GM21737 (cell line): Measurements from ENCODE around the gene ADGRL3.

Source experiments
- ATAC-seq: cut with Tn5 transposase; IDR thresholded peaks from one replicate; pipeline ENCODE4 v1.9.1; 2021; ENCODE audit warnings: mild to moderate bottlenecking, moderate library complexity; ENCODE audit not compliant: unreplicated experiment

ADGRL3 gene

DNA sequence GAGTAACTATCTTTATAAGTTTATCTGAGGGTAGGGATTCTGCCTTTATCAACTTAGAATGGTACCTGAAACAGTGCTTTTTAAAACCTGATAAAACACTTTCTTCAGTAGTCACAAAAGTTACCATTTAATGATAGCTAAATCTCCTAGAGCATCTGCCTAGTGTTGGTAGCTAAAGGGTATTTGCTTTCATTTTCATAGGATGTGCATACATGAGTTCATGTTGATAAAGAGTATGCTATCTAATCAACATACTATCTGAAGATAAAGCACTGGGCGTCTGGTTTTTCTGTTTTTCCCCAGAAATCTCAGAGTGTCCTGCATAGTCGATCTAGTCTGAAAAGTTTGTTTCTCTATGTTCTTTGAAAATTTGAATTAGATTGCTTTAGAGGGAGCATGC is 75.1 kb downstream of the ADGRL3 start:
- ATAC-seq = no peak

GRCh38 chr4:61276029-61276428 is 75.9 kb downstream of the ADGRL3 start:
- ATAC-seq = no peak

DNA sequence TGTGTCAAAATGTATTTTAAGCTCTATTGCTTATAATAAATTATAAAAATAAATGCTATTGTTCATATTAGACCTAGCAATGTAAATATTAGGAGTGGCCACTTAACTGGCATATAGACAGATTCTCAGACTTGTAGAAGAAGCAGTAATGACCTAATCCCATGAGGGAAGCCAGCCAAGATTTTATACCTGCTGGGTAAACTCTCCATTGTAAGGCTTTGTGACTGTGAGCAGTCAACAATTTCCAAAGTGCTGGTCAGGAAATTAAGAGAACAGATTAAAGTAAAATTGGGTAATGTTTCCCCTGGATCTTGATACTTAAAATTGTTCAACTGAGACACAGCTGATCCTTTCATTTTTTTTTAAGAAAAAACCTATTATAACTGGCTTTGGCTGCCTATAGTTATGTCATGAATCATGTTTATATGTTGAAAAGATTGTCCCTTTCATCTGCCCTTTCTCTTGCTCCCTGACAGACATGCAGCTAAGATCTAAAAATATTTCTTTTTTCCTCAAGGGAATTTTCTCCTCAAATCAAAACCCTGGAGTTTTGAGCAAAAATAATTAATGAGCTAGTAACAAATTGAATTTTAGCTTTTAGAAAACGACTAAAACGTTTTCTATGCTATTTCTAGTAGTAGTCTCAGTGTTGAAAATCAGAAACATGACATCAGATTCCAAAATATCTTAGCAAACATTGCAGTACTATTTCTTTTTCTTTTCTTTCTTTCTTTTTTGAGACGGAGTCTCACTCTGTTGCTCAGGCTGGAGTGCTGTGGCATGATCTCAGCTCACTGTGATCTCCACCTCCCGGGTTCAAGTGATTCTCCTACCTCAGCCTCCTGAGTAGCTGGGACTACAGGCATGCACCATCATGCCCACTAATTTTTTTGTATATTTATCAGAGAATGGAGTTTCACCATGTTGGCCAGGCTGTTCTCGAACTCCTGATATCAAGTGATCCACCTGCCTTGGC is 77.9 kb downstream of the ADGRL3 start:
- ATAC-seq = no peak

- no peak for ATAC-seq
Measured at GRCh38 chr4:61292322-61292721, 92.2 kb downstream of the ADGRL3 start.

DNA sequence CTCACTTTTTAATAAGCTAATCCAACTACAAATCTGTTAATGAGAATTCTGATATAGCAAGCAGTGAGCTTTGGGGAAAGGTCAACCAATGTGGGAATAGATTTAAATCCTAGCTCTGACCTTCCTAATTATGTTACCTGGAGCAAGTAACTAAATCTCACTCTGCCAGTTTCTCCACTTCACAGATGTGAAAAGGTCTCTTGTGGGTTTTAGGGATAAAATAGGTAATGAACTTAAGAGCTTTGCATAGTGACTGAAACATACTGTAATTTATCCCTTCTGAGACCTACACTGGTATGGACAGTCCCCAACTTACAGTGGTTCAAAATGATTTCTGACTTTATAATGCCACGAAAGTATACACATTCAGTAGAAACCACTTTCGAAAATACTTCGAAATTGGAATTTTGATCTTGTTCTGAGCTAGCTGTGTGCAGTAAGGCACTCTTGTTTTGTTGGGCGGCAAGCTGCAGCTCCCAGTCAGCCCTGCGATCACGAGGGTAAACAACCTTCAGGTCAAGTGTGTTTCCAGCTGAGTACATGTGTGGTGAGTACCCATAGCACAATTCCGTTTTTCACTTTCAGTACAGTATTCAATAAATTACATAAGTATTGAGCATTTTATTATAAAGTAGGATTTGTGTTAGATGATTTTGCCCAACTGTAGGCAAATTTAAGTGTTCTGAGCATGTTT is 93.7 kb downstream of the ADGRL3 start:
- no peak for ATAC-seq

DNA sequence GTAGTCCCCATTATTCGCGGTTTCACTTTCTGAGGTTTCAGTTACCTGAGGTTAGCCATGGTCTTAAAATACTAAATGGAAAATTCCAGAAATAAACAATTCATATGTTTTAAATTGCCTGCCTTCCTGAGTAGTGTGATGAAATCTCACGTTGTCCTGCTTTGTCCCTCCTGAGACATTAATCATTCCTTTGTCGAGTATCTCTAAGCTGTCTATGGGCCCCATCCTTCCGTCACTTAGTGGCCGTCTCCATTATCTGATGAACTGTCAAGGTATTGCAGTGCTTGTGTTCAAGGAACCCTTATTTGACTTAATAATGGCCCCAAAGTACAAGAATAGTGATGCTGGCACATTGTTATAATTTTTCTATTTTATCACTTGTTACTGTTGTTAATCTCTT is 94.8 kb downstream of the ADGRL3 start:
- ATAC-seq = no peak

GRCh38 chr4:61296144-61296543 is 96.0 kb downstream of the ADGRL3 start:
- ATAC-seq = no peak

GRCh38 chr4:61298178-61298740 is 98.1 kb downstream of the ADGRL3 start:
- no peak for ATAC-seq

DNA sequence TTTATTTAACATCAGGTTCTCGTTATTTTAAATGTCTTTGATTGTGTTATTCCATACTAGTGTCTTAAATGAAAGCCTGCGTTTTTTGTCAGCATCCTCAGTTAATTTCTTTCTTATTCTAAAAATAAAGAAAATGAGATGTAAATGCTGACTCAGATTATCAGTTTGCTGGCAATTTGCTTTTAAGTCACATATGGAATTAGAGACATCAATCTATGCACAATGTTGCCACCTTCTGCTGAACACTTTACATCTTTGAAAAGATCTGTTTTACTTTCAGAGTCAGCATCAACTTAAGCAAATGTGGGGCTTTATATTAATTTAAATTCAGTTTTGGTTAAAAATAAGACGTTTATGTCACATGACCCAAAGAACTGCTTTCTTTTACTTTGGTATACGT is 99.2 kb downstream of the ADGRL3 start:
- ATAC-seq = no peak

DNA sequence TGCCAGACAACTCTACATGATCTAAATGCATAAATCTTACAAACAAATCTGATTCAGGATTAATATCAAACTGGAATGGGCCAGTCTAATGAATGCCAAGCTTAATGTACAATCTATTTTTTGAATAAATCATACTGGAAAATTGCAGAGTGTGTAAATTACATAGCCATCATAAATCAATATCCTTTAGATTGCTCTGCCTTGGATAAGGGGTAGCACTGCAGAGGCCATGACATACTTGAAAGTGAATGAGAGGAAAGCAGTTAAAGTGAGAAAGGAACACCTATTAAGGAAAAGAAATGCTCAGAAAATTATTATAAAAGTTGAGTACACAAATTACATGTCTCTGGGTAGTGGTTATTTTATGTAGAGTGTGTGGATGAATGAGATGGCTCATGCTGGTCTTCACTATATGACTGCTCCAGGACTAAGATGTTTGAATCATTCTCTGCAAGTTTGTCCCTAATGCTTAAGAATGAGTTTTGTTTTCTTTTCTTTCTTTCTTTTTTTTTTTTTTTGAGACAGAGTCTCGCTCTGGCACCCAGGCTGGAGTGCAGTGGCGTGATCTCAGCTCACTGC is 100.2 kb downstream of the ADGRL3 start:
- no peak for ATAC-seq

DNA sequence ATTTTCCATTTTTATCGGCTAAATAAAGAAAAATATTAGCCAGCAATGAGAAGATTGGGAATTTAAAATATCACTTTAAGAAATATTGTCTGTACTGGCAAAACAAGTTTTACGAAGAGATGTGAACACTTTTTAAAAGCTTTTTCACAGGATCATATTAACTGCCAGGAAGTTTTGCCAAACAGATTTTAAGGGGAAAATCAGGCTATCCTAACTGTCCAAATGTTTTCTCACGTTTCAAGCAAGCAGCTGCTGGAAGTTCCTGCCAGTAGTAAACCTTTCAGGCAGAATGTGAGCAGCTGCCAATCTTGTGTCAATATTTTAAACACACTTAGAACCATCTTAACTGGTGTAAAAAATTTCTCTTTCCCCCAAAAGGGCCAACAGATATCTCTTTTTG is 101.1 kb downstream of the ADGRL3 start:
- ATAC-seq = no peak

DNA sequence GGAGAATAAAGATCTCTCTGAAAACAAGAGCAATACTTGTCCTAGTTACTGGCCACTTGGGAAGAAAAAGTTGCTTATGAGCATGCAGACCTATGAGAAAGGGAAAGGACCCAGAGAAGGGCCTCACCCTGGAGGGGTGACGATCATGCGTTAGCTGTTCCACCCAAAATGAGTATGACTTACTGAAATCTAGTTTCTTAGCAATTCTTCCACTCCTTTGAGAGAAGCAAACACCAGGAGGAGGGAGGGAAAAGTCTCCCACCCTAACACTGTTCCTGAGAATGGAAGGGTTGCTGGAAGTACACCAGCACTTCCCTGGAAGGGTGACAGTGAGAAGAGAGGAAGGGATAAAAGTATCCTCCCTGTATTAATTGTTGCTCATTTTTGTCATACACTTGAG is 107.9 kb downstream of the ADGRL3 start:
- ATAC-seq = no peak

DNA sequence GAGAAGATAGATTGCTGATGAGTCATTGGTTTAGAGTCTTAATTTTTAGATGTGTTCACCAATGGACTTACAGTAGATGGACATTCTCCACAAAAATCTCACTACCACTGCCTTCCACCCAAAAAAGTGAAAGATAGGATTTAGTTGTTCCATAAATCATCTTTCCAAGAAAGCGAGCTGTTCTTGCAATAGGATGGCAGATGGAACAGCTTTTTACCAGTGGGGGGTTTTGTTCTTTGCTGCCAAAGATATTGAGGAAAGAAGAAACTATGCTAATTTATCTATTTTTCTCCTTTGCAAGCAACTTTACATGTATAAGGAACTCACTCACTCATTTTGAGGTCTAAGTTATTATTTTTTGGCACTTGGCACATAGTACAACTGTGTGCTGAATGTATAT is 109.5 kb downstream of the ADGRL3 start:
- no peak for ATAC-seq

DNA sequence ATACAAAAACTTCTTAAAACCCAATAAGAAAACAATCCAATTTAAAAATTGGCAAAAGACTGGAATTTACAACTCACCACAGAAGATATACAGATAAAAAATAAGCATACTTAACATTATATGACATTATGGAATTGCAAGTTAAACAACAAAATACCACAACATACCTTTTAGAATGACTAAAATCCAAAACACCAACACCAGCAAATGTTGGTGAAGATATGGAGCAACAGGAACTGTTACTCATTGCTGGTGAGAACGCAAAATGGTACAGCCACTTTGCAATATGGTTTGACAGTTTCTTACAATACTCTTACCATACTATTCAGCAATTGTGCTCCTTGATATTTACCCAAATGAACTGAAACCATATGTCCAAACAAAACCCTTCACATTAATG is 112.4 kb downstream of the ADGRL3 start:
- no peak for ATAC-seq

GRCh38 chr4:61318431-61318830 is 118.3 kb downstream of the ADGRL3 start:
- no peak for ATAC-seq

GRCh38 chr4:61319156-61319555 is 119.0 kb downstream of the ADGRL3 start:
- ATAC-seq = no peak

GRCh38 chr4:61320154-61320553 is 120.0 kb downstream of the ADGRL3 start:
- ATAC-seq = no peak

DNA sequence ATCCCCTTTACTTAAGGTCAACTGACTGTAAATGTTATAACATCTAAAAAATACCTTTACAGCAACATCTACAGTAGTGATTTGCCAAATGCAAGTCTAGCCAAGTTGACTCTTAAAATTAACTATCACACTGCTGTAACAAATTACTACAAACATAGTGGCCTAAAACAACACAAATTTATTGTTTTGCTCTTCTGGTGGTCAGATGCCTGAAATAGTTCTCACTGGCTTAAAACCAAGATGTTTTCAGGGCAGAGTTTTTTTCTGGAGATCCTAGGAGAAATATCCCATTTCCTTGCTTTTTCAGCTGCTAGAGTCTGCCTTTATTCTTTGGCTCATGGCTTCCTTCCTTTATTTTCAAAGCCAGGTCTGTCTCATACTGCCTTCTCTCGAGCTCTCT is 120.5 kb downstream of the ADGRL3 start:
- ATAC-seq = no peak

GRCh38 chr4:61332693-61333092 is 132.6 kb downstream of the ADGRL3 start:
- ATAC-seq = no peak

GRCh38 chr4:61333490-61333889 is 133.4 kb downstream of the ADGRL3 start:
- no peak for ATAC-seq

DNA sequence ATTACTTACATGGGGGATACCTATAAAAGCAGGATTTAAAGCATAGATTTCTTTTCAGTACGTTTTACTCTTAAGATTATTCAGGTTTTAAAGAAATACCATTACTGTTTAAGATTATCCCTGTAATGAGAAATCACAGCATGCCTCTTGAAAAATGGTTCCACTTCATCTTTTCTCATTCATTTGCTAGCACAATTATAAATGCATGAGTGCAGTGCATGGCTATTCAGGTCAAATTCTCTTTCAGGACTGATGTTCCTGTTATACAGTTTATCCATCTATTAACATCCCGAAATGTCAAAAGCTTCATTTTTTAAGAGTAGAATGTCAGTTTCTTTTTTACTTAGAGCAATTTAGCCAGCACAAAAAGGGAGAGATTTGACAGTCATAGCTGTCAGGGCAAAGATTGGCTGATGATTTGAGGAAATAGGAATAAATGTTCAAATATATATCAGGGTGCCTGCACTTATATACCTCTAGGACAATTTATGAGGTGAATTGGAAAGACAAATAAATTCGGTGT is 135.2 kb downstream of the ADGRL3 start:
- ATAC-seq = no peak
